Gastroesophageal sphincter (tissue), 4 donors: ENCODE measurements around the gene PCARE. TPM values are rescaled to one million over a fixed set of nuclear protein-coding genes. Genes with fewer than 3 reads are reported as not detected.

Experiments used
- ATAC-seq: fragments of 150-250 bp; one replicate; pipeline ENCODE4 v1.9.1; 2016; ENCODE audit warnings: mild to moderate bottlenecking, moderate library complexity
- H3K27ac ChIP-seq, 4 donors: fragments of 200-600 bp; sonication (generic) in 3 of 4; 1 replicate in 3 of 4; 2 replicates in 1 of 4; pipeline ENCODE4 v1.5.1; 2016 to 2019
- H3K27me3 ChIP-seq: fragments of 200-600 bp; sonication (generic); one replicate; pipeline ENCODE4 v1.5.1; 2019
- H3K36me3 ChIP-seq, 2 donors: fragments of 200-600 bp; sonication (generic); one replicate each; pipeline ENCODE4 v1.5.1; 2019; ENCODE audit warnings: control low read depth in 1 of 2
- H3K4me1 ChIP-seq, 3 donors: fragments of 200-600 bp; sonication (generic); 1 replicate in 2 of 3; 2 replicates in 1 of 3; pipeline ENCODE4 v1.5.1; 2016 to 2019; ENCODE audit warnings: control low read depth in 2 of 3
- H3K4me3 ChIP-seq, 2 donors: fragments of 200-600 bp; sonication (generic); one replicate each; pipeline ENCODE4 v1.5.1; 2019; ENCODE audit warnings: mild to moderate bottlenecking in 1 of 2, moderate library complexity in 1 of 2
- H3K9me3 ChIP-seq, 3 donors: fragments of 200-600 bp; sonication (generic); one replicate each; pipeline ENCODE4 v1.5.1; 2017 to 2019; ENCODE audit warnings: control low read depth in 2 of 3
- EP300 ChIP-seq: sonication (generic); formaldehyde crosslinking; IDR thresholded peaks from one replicate; pipeline ENCODE4 v1.6.1; 2017; ENCODE audit warnings: antibody characterized with exemption, mild to moderate bottlenecking
- POLR2A ChIP-seq, 2 donors: fragments of 450-650 bp; IDR thresholded peaks; one replicate each; pipeline ENCODE4 v1.6.1; 2017; ENCODE audit warnings: antibody characterized with exemption in 2 of 2, mild to moderate bottlenecking in 2 of 2, moderate library complexity in 1 of 2
- POLR2AphosphoS5 ChIP-seq: sonication (generic); formaldehyde crosslinking; IDR thresholded peaks from one replicate; pipeline ENCODE4 v1.6.1; 2017; ENCODE audit warnings: antibody characterized with exemption
- WGBS, 2 donors: methylation state at CpG; one replicate each; pipeline ENCODE4 v1.1.5; 2018; ENCODE audit warnings: low coverage in 1 of 2; 5-methylcytosine and 5-hydroxymethylcytosine counted together
- total RNA-seq, 4 donors: library from RNA; depleted of rRNA; stranded (reverse); fragments of >200 nt; gene quantifications; one replicate each; pipeline ENCODE4 v1.1.0, GENCODE V29; 2016
- TF ChIP-seq, protein P1 (sequence below), 4 experiments: fragments of 200-600 bp in 2 of 4; fragments of 450-650 bp in 2 of 4; sonication (generic) in 1 of 4; IDR thresholded peaks; one replicate each; pipeline ENCODE4 v1.5.1; 2017 to 2019; ENCODE audit warnings: antibody characterized with exemption in 4 of 4, mild to moderate bottlenecking in 2 of 4, moderate library complexity in 2 of 4

Gene PCARE
- total RNA-seq, 4 donors from 2014 or later: under 0.01 TPM; not detected in 3

DNA sequence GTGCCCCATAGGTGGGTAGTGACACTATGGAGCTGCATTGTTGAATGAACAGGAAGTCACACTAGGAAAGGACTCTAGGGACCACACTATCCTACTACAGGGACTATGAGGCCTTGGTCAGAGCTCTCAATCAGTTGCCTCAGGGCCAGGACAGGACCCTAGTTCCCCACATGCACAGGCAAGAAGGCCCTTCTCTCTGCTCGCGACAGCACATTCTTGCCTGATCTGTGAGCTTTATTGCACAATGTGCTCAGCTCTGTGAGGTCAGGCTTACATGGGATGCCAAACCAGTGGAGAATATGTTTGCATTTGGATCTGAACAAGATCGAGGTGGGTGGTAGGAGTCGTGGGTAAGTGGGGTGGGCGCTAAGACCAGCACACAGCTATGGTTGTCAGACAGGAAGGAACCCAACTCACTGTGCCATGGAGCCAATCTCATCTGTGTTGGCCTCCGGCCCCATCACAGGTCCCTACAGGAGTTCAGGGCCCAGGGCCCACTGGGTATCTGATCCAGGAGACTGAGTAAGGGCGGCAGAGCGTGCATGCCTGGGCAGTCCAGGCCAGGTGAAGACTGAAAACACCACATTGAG, 8.0 kb downstream of the PCARE start:
- WGBS, 2 donors: 81 to 92% methylated on average over 2 to 5 of the region's 8 CpGs
- Histone ChIP-seq H3K27me3 (no peaks in the 10 kb centered on the region), H3K4me3 (no peak overlapping the region), H3K4me1 (peaks cover 0 to 48% (median 25%) of the 10 kb centered on the region in 3 donors), H3K9me3 (no peaks in the 10 kb centered on the region), H3K27ac (peak overlapping the region in 3 of 4 donors; percentile 26 to 75 (median 37)), H3K36me3 (no peaks in the 10 kb centered on the region)
- TF ChIP-seq EP300 (no peak), POLR2AphosphoS5 (no peak), POLR2A (IDR thresholded peaks at IDR 0.05) (no peak)
- TF ChIP-seq, protein P1, sequence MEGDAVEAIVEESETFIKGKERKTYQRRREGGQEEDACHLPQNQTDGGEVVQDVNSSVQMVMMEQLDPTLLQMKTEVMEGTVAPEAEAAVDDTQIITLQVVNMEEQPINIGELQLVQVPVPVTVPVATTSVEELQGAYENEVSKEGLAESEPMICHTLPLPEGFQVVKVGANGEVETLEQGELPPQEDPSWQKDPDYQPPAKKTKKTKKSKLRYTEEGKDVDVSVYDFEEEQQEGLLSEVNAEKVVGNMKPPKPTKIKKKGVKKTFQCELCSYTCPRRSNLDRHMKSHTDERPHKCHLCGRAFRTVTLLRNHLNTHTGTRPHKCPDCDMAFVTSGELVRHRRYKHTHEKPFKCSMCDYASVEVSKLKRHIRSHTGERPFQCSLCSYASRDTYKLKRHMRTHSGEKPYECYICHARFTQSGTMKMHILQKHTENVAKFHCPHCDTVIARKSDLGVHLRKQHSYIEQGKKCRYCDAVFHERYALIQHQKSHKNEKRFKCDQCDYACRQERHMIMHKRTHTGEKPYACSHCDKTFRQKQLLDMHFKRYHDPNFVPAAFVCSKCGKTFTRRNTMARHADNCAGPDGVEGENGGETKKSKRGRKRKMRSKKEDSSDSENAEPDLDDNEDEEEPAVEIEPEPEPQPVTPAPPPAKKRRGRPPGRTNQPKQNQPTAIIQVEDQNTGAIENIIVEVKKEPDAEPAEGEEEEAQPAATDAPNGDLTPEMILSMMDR (IDR thresholded peaks at IDR 0.05): no peak
- ATAC-seq: peak; percentile 41

DNA sequence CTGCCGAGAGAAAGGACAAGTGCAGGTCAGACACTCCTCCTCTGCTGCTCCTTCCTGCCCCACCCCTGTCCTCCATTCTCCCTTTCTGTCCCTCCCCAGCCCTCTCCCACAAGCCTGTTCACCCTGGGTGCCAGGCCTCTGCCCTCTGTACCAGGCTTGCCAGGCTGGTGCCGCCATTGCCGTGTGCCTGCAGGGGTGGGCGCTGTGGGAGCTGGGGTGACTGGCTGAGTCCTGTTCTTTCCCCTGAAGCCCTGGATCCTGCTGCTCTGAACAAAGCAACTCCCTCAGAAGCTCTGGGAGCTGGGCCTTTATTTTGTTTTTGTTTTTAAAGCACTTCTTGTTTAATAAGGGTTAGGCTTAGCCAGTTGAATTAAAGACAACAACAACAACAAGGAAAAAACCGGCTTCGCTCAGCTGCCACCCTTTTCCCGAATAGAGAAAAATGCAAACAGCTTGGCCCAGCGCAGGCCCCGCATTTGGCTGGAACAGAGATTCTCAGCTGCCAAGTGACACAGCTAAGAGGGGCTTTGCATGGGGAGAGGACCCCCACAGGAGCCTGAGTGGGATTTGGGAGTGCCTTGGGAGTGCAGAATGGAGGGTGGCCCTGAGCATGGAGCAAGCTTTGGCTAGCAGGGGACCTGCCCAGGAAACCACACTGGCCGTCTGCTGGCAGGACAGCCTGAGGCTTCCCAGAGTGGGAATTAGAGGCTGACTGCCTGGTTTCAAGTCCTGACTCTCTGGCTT, 9.1 kb downstream of the PCARE start:
- peak overlapping the region in 1 of 2 donors; percentile 18 for H3K4me3 ChIP-seq
- peaks cover 0 to 48% (median 25%) of the 10 kb centered on the region in 3 donors for H3K4me1 ChIP-seq
- no peaks in the 10 kb centered on the region for H3K27me3 ChIP-seq
- WGBS, 2 donors: 40 to 42% methylated on average over 1 to 2 of the region's 10 CpGs
- peak; percentile 19 for ATAC-seq
- TF ChIP-seq, protein P1 (IDR thresholded peaks at IDR 0.05): no peak
- TF ChIP-seq EP300 (no peak), POLR2AphosphoS5 (no peak), POLR2A (IDR thresholded peaks at IDR 0.05) (no peak)
- peak overlapping the region in 3 of 4 donors; percentile 52 to 75 (median 64) for H3K27ac ChIP-seq
- no peaks in the 10 kb centered on the region for H3K9me3 ChIP-seq
- H3K36me3 ChIP-seq: no peaks in the 10 kb centered on the region

DNA sequence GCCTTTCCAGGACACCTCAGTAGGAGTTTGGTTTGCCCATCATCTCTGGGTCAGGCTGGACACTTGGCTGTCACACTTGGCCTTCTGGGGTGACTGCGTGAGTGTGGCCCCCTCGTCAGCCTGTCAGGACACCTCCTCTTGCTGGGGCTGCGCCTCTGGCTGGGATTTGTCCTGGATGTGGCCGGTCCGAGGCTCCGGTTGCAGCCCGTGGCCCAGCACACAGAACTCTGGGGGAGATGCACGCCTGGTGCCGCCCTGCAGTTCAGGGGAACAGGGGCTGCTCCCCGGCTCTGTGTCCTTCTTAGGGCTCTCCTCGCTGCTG, 9.6 kb downstream of the PCARE start:
- Histone ChIP-seq H3K9me3 (no peaks in the 10 kb centered on the region), H3K4me1 (peaks cover 0 to 48% (median 25%) of the 10 kb centered on the region in 3 donors), H3K4me3 (peak overlapping the region in 1 of 2 donors; percentile 18), H3K27me3 (no peaks in the 10 kb centered on the region), H3K36me3 (no peaks in the 10 kb centered on the region), H3K27ac (peak overlapping the region in 3 of 4 donors; percentile 52 to 75 (median 64))
- no peak for ATAC-seq
- TF ChIP-seq, protein P1 (IDR thresholded peaks at IDR 0.05): no peak
- TF ChIP-seq EP300 (no peak), POLR2AphosphoS5 (no peak), POLR2A (IDR thresholded peaks at IDR 0.05) (no peak)
- WGBS, 2 donors: no CpG with 5 or more reads among the region's 11 CpGs

DNA sequence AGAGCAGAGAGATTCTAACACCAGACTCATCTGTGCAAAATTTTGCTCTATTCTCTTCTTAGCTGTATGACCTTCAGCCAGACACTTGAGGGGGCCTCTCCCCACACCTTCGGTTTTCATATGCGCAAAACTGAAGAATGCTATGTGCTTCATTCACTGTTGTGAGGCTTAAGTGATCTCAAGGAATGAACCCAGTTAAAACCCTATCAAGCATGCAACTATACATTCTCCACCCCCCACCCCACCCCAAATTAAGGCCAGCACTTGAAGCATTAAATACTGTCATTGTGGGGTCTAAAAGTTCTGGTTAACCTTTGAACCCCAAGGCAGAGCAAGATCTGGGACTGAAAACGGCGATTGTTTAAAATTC, 10.0 kb downstream of the PCARE start:
- Histone ChIP-seq H3K27me3 (no peaks in the 10 kb centered on the region), H3K4me1 (peaks cover 0 to 48% (median 25%) of the 10 kb centered on the region in 3 donors), H3K4me3 (peak overlapping the region in 1 of 2 donors; percentile 28), H3K36me3 (no peaks in the 10 kb centered on the region), H3K27ac (peak overlapping the region; percentile 12 to 75 (median 58)), H3K9me3 (no peaks in the 10 kb centered on the region)
- ATAC-seq: no peak
- WGBS, 2 donors: 55% methylated on average over 2 of the region's 4 CpGs; no CpG with 5 or more reads in 1 of the 2 donors
- no peak for TF ChIP-seq POLR2A (IDR thresholded peaks at IDR 0.05)
- no peak for TF ChIP-seq POLR2AphosphoS5
- TF ChIP-seq, protein P1 (IDR thresholded peaks at IDR 0.05): no peak
- TF ChIP-seq EP300: no peak
